ENCODE measurements around the gene CENPM. TPM values are rescaled to one million over a fixed set of nuclear protein-coding genes. Genes with fewer than 3 reads are reported as not detected.

The CENPM gene
- total RNA-seq, 2 donors from 2014 or later = not detected

DNA sequence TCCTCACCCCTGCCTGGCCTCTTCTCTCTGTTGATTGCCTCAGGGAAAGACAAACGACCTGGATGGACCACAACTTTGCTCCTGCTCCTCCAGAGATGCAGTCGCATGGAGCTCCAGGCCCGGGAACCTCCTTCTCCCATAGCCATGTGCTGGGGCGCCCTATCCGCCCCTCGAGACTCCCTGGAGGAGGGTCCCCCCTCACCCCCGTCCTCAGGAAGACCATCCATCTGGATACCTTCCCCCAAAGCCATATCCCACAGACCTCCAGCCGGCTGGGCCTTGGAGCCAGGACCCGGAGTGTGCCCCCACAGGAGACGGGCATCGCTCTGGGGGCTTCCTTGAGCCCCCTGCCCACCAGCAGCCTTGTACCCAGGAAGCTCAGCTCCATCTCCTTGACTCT lies 24.5 kb upstream of the CENPM start:
- H3K9me3 ChIP-seq = no peaks in the 10 kb centered on the region
- peaks cover 0 to 4% of the 10 kb centered on the region in 2 donors for H3K4me1 ChIP-seq (ENCODE audit: control insufficient read depth in 1 of 2, low read depth in 2 of 2)
- H3K4me3 ChIP-seq = no peak overlapping the region
- ATAC-seq (ENCODE audit: insufficient number of reproducible peaks, low FRiP score, low read depth) (no peak), DNase-seq (ENCODE audit: low spot score) (no peak)
- TF ChIP-seq, protein P1, sequence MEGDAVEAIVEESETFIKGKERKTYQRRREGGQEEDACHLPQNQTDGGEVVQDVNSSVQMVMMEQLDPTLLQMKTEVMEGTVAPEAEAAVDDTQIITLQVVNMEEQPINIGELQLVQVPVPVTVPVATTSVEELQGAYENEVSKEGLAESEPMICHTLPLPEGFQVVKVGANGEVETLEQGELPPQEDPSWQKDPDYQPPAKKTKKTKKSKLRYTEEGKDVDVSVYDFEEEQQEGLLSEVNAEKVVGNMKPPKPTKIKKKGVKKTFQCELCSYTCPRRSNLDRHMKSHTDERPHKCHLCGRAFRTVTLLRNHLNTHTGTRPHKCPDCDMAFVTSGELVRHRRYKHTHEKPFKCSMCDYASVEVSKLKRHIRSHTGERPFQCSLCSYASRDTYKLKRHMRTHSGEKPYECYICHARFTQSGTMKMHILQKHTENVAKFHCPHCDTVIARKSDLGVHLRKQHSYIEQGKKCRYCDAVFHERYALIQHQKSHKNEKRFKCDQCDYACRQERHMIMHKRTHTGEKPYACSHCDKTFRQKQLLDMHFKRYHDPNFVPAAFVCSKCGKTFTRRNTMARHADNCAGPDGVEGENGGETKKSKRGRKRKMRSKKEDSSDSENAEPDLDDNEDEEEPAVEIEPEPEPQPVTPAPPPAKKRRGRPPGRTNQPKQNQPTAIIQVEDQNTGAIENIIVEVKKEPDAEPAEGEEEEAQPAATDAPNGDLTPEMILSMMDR (IDR thresholded peaks at IDR 0.05) = no peak
- H3K27ac ChIP-seq = no peak overlapping the region
- no peaks in the 10 kb centered on the region for H3K36me3 ChIP-seq
- H3K27me3 ChIP-seq (replicated peaks; ENCODE audit: insufficient read depth) = peaks cover 5% of the 10 kb centered on the region

DNA sequence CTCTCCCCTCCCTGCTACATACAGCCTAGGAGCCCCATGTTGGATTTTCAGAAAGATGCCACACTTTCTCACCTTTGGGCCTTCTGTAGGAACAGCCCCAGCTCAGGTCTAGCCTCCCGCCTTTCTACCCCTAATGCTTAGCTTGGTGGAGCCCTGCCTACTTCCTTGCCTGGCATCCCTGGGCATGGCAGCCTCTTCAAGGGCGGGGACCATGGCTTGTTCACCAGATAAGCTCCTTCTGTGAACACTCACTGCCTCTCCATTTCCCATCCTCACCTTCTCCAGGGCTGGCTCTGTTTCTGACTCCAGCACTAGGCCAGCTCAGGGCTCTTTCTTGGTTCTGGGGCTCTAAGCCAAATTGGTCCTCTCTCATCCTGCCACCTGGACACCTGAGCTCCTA lies 23.6 kb upstream of the CENPM start:
- Histone ChIP-seq H3K4me3 (no peak overlapping the region), H3K27me3 (replicated peaks; ENCODE audit: insufficient read depth) (no peaks in the 10 kb centered on the region), H3K36me3 (no peaks in the 10 kb centered on the region), H3K27ac (no peak overlapping the region), H3K9me3 (no peaks in the 10 kb centered on the region), H3K4me1 (ENCODE audit: control insufficient read depth in 1 of 2, low read depth in 2 of 2) (no peaks in the 10 kb centered on the region)
- DNase-seq (ENCODE audit: low spot score) (no peak), ATAC-seq (ENCODE audit: insufficient number of reproducible peaks, low FRiP score, low read depth) (no peak)
- TF ChIP-seq, protein P1 (IDR thresholded peaks at IDR 0.05) = no peak

DNA sequence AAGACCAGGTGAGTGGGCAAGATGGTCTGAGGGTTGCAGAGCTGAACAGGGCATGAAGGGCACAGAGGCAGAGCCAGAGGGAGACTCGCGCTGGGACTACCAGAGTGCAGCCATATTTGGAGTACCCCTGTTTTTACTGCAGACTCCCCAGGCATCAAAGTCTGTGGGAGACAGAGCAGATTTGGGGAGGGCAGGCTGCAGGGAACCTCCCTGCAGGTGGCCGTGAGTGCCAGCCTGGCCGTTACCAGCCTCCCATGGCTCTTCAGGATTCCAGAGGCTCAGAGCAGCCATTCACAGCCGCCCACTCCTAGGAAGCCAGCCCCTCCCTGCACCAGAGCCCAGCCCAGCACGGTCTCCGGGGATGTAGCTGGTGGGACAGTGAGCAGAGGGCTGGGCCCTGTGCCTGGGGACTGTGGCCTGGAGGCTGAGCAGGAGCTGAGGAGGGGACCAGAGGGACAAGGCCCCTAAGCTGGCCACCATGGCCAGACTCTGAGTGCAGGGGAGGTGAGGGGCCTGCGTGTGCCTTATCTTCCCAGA lies 22.2 kb upstream of the CENPM start, which contains the start of gene SEPTIN3:
Gene SEPTIN3, plus strand, starts transcription at position 334 of the 537 bp plus-strand sequence. CDS start 2,050 bp downstream, outside the sequence.
- ATAC-seq (ENCODE audit: insufficient number of reproducible peaks, low FRiP score, low read depth) = no peak
- no peaks in the 10 kb centered on the region for H3K27me3 ChIP-seq (replicated peaks; ENCODE audit: insufficient read depth)
- TF ChIP-seq, protein P1 (IDR thresholded peaks at IDR 0.05) = no peak
- no peak within 1 kb of the TSS for H3K27ac ChIP-seq
- no peak within 1 kb of the TSS for H3K4me3 ChIP-seq
- H3K4me1 ChIP-seq (ENCODE audit: control insufficient read depth in 1 of 2, low read depth in 2 of 2) = no peaks in the 10 kb centered on the region
- no peaks in the 10 kb centered on the region for H3K9me3 ChIP-seq
- no peak for DNase-seq (ENCODE audit: low spot score)
- no peaks in the 10 kb centered on the region for H3K36me3 ChIP-seq

DNA sequence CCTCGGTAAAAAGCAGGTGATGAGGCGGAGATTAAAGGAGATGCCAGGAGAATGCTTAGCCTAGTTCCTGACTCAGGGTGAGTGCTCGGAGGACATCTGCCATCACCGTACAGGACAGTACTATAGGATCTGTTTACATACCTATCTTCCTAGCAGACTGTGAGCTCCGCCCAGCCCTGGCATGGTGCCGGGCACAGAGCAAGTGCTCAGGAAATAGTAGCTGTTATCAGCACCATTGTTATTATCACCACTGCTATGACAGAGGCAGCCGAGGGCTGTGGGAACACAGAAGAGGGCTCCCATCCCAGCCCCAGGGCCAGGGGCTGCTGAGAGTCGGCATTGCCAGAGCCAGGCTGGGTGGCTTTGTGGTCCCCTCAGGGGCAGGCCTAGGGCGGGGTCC lies 21.6 kb upstream of the CENPM start:
- Histone ChIP-seq H3K27me3 (replicated peaks; ENCODE audit: insufficient read depth) (no peaks in the 10 kb centered on the region), H3K4me1 (ENCODE audit: control insufficient read depth in 1 of 2, low read depth in 2 of 2) (no peaks in the 10 kb centered on the region), H3K36me3 (no peaks in the 10 kb centered on the region), H3K4me3 (no peak overlapping the region), H3K9me3 (no peaks in the 10 kb centered on the region), H3K27ac (no peak overlapping the region)
- TF ChIP-seq, protein P1 (IDR thresholded peaks at IDR 0.05) = no peak
- ATAC-seq (ENCODE audit: insufficient number of reproducible peaks, low FRiP score, low read depth) = no peak
- DNase-seq (ENCODE audit: low spot score) = no peak

DNA sequence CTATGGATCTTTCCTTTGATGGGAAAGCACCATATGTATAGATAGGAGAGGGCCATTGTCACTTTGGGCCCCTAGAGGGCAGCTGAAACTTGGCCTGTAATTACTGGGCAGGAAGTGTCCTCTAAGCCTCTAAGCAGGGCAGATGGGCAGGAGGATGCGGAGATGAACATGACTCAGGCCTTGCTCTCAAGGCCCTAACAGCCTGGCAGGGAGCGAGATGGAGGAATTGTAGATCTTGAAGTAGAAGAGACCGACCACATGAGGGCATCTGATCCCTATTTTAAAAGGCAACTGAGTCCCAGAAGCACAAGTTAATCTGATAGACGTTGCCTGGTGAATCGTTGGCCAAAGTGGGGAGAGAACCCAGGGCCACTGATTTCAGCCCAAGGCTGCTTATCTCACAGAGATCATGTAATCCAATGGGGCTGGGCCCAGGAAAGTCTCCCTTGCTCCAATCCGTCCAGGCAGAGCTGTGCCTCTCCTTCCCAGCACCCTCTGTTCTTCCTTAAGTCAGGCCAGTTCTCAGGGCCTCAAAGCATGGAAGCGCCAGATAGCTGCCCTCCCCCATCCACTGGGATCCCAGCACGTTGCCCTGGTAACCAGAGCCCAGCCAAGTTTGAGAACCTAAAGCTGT lies 19.8 kb upstream of the CENPM start:
- H3K27ac ChIP-seq = no peak overlapping the region
- no peak for ATAC-seq (ENCODE audit: insufficient number of reproducible peaks, low FRiP score, low read depth)
- H3K4me1 ChIP-seq (ENCODE audit: control insufficient read depth in 1 of 2, low read depth in 2 of 2) = no peaks in the 10 kb centered on the region
- no peaks in the 10 kb centered on the region for H3K27me3 ChIP-seq (replicated peaks; ENCODE audit: insufficient read depth)
- H3K9me3 ChIP-seq = no peaks in the 10 kb centered on the region
- H3K4me3 ChIP-seq = no peak overlapping the region
- TF ChIP-seq, protein P1 (IDR thresholded peaks at IDR 0.05) = no peak
- H3K36me3 ChIP-seq = no peaks in the 10 kb centered on the region
- DNase-seq (ENCODE audit: low spot score) = no peak

All from thoracic aorta (tissue), 2 donors.